Measurements from ENCODE around the gene SIRPA. TPM values are rescaled to one million over a fixed set of nuclear protein-coding genes. Genes with fewer than 3 reads are reported as not detected.

SIRPA gene
- total RNA-seq, 2 donors from 2014 or later = 20.3 to 31.0 TPM

DNA sequence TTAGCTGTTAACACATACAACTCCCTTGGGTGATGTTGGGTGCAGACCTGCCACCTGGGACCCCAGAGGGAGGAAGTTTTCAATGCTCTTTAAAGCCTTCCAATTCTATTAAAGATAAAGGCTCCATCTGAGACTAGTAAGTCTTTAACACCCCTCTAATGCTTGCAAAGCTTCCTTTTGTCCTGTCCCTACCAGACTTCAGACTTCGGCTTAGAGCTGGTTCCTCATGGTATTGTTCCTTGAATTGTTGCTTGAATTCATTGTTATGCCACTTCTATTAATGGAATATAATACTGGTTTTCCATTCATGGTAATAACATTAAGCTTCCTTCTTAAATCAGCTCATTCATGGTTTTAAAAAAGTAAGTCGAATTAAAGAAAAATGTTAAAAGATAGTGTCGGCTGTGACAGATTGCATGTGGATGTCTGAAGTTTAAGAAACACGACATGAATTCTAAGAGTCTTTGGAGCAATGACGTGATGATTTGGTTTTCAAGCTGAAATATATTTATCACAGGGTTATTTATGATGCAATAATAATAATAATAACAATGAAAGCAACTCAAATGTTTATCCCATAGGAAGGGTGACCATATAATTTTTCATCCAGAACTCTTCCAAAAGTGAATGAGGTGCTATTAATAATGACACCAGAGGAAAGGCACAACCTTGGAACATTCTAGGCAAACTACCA lies 76.8 kb downstream of the SIRPA start:
- 85% methylated on average over 5 of the region's 5 CpGs for WGBS
- intact Hi-C loops (cut with DNase I) = no loop called here
- DNase-seq (ENCODE audit: low spot score) = no peak

DNA sequence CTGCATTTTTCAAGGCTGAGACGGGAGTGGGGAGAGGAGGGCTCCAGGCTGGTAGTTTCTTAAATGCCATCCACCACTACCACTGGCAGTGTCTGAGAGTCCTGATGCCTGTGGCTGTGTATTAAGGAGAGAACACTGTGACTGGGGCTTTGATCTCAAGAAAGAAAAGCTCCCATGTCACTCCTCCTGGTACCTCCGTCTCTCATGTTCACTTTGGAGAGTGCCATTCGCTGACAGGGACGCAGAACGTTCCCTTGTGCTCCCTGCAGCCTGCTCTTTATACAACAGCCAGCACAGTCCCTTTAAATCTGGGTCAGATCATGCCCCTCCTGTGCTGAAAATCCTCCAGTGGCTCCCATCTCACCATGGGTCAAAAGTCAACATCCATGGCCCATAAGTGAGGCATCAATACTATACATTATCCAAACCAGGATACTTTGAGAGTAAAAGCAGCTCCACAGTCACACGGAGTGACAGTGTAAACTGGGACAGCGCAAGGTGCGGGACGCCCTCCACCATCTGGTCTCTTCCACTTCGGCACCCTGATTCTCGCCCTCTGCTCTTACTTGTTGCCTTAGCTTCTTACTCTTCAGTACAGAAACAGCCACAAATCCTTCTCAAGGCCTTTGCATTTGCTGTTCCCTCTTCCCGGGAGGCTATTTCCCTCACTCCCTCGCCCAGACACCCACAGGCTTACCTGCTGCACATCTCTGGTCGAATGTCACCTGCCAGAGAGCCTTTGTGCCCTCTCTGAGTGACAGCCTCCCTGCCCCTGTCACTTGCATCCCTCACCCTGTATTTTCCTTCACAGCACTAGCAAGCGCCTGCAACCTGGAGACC lies 78.6 kb downstream of the SIRPA start:
- no peak for TF ChIP-seq POLR2AphosphoS5 (IDR thresholded peaks at IDR 0.05)
- TF ChIP-seq, protein P1, sequence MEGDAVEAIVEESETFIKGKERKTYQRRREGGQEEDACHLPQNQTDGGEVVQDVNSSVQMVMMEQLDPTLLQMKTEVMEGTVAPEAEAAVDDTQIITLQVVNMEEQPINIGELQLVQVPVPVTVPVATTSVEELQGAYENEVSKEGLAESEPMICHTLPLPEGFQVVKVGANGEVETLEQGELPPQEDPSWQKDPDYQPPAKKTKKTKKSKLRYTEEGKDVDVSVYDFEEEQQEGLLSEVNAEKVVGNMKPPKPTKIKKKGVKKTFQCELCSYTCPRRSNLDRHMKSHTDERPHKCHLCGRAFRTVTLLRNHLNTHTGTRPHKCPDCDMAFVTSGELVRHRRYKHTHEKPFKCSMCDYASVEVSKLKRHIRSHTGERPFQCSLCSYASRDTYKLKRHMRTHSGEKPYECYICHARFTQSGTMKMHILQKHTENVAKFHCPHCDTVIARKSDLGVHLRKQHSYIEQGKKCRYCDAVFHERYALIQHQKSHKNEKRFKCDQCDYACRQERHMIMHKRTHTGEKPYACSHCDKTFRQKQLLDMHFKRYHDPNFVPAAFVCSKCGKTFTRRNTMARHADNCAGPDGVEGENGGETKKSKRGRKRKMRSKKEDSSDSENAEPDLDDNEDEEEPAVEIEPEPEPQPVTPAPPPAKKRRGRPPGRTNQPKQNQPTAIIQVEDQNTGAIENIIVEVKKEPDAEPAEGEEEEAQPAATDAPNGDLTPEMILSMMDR (IDR thresholded peaks at IDR 0.05) = no peak
- no peak for TF ChIP-seq POLR2A (IDR thresholded peaks at IDR 0.05)

More for the DNA sequence above, 76.8 kb downstream of the SIRPA start:
- H3K4me3 ChIP-seq = no peak overlapping the region
- no peaks in the 10 kb centered on the region for H3K36me3 ChIP-seq
- no peaks in the 10 kb centered on the region for H3K27me3 ChIP-seq (replicated peaks; ENCODE audit: insufficient read depth)
- TF ChIP-seq POLR2A (IDR thresholded peaks at IDR 0.05) = no peak
- TF ChIP-seq, protein P1 (IDR thresholded peaks at IDR 0.05) = no peak
- TF ChIP-seq POLR2AphosphoS5 (IDR thresholded peaks at IDR 0.05) = no peak
- no peak overlapping the region for H3K27ac ChIP-seq
- H3K9me3 ChIP-seq = no peaks in the 10 kb centered on the region
- H3K4me1 ChIP-seq (replicated peaks) = no peaks in the 10 kb centered on the region

DNA sequence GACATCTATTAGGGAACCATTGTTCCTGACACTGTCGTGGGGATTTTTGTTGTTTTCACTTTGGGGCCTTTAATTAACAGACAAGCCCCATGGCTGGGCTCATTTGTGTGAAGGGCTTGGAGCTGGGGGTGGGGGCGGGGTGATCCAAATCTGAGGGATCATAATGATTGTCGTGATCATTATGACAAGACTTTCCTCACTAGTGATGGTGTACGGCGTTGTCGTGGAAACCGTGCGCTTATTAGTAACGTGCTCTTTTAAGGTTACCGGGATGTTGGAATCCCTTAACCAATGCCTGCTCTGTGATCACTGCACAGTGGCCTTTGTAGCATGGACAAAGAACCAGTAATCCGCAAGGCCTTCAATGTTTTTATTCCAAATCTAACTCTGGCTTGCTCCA lies 80.1 kb downstream of the SIRPA start:
- Histone ChIP-seq H3K27me3 (replicated peaks; ENCODE audit: insufficient read depth) (no peaks in the 10 kb centered on the region), H3K4me3 (no peak overlapping the region), H3K27ac (no peak overlapping the region), H3K9me3 (no peaks in the 10 kb centered on the region), H3K4me1 (replicated peaks) (no peaks in the 10 kb centered on the region), H3K36me3 (no peaks in the 10 kb centered on the region)
- TF ChIP-seq, protein P1 (IDR thresholded peaks at IDR 0.05) = no peak
- no peak for TF ChIP-seq POLR2AphosphoS5 (IDR thresholded peaks at IDR 0.05)
- TF ChIP-seq POLR2A (IDR thresholded peaks at IDR 0.05) = no peak
- 88% methylated on average over 11 of the region's 11 CpGs for WGBS
- intact Hi-C loops (cut with DNase I) = no loop called here
- no peak for DNase-seq (ENCODE audit: low spot score)

More for the DNA sequence above, 78.6 kb downstream of the SIRPA start:
- Histone ChIP-seq H3K4me1 (replicated peaks) (no peaks in the 10 kb centered on the region), H3K9me3 (no peaks in the 10 kb centered on the region), H3K4me3 (no peak overlapping the region), H3K27ac (no peak overlapping the region), H3K27me3 (replicated peaks; ENCODE audit: insufficient read depth) (no peaks in the 10 kb centered on the region), H3K36me3 (no peaks in the 10 kb centered on the region)
- intact Hi-C loops (cut with DNase I) = no loop called here
- no peak for DNase-seq (ENCODE audit: low spot score)
- WGBS = 65% methylated on average over 15 of the region's 15 CpGs

DNA sequence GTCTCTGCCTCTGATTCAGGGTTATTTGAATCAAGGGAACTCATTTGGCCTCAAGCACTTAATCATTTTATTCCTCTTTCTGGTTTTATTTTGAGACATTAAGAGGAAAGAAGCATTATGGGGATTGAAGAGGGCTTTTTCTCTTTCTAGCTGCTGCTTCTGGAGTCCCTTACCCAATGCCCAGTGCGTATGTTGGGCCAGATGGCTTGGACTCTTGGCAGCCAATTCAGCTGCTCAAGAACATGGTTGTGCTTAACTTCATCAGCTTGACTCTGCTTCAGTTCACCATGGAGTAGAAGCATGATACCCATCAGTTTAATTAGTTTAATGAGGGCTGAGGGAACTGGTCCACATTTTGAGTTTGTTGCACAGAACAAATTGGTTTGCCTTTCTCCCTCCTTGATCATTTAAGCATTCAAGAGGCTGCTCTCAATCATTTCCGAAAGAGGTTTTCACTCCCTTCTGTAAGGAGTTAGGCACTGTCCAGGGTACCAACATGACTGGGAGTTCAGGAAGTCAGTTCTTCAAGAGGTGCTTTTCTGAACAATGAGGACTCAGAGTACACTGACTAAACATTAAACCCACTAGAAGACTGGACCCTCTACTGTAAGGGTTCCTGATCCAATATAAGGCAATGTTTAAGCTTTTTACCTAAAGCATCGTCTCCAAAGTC lies 84.0 kb downstream of the SIRPA start:
- H3K36me3 ChIP-seq = no peaks in the 10 kb centered on the region
- H3K27me3 ChIP-seq (replicated peaks; ENCODE audit: insufficient read depth) = peaks cover 2% of the 10 kb centered on the region
- TF ChIP-seq, protein P1 (IDR thresholded peaks at IDR 0.05) = no peak
- no peak for TF ChIP-seq POLR2A (IDR thresholded peaks at IDR 0.05)
- no peaks in the 10 kb centered on the region for H3K9me3 ChIP-seq
- no peaks in the 10 kb centered on the region for H3K4me1 ChIP-seq (replicated peaks)
- H3K27ac ChIP-seq = no peak overlapping the region
- no peak overlapping the region for H3K4me3 ChIP-seq
- no peak for DNase-seq (ENCODE audit: low spot score)
- intact Hi-C loops (cut with DNase I) = no loop called here
- 73% methylated on average over 3 of the region's 3 CpGs for WGBS
